Ascending aorta (tissue), 2 donors: ENCODE measurements around the gene LPAR6. TPM values are rescaled to one million over a fixed set of nuclear protein-coding genes. Genes with fewer than 3 reads are reported as not detected.

ENCODE experiments used
- DNase-seq, 2 donors: peaks; one replicate each; pipeline ENCODE4 v3.0.0-alpha.2; 2019; ENCODE audit warnings: low spot score in 2 of 2
- H3K27ac ChIP-seq, 2 donors: fragments of 200-600 bp; sonication (generic); one replicate each; pipeline ENCODE4 v1.5.1; 2016 to 2017; ENCODE audit warnings: mild to moderate bottlenecking in 1 of 2
- H3K27me3 ChIP-seq: fragments of 200-600 bp; sonication (generic); one replicate; pipeline ENCODE4 v1.5.1; 2017
- H3K36me3 ChIP-seq, 2 donors: fragments of 200-600 bp; sonication (generic); one replicate each; pipeline ENCODE4 v1.5.1; 2016
- H3K4me1 ChIP-seq, 2 donors: fragments of 200-600 bp; sonication (generic); one replicate each; pipeline ENCODE4 v1.5.1; 2016 to 2017; ENCODE audit warnings: mild to moderate bottlenecking in 1 of 2
- H3K4me3 ChIP-seq, 2 donors: fragments of 200-600 bp; sonication (generic); one replicate each; pipeline ENCODE4 v1.5.1; 2016 to 2017; ENCODE audit warnings: mild to moderate bottlenecking in 1 of 2
- H3K9me3 ChIP-seq, 2 donors: fragments of 200-600 bp; sonication (generic); one replicate each; pipeline ENCODE4 v1.5.1; 2016
- intact Hi-C: fragments of 100-400 bp; cut with DNase I; formaldehyde crosslinking; loops from one replicate; pipeline ENCODE4 v1.15.1; 2023
- total RNA-seq: library from RNA; depleted of rRNA; stranded (reverse); fragments of >200 nt; gene quantifications from one replicate; pipeline ENCODE4 v1.1.0, GENCODE V29; 2016
- TF ChIP-seq, protein P1 (sequence below), 3 experiments: fragments of 200-600 bp in 2 of 3; fragments of 450-650 bp in 1 of 3; sonication (generic) in 2 of 3; IDR thresholded peaks; one replicate each; pipeline ENCODE4 v1.5.1; 2016 to 2019; ENCODE audit warnings: antibody characterized with exemption in 3 of 3, mild to moderate bottlenecking in 1 of 3, moderate library complexity in 1 of 3

LPAR6 gene
- total RNA-seq, 1 donor from 2014 or later = 35.7 TPM

DNA sequence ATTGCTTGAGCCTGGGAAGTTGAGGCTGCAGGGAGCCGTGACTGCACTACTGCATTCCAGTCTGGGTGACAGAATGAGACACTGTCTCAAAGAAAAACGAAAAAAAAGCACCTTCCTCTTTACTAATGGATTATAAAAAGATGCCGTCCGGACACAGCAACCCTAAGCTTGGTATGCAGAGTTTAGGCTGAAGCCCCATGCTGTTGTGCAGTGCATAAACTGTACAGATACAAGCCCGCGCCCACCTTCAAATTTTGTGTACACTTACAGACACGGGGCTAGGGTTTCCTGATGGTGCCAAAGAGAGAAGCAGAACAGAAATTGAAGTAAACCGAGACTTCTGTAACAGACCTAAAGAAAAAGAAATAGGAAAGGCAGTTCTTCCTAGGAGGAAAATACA is 9.0 kb downstream of the LPAR6 start:
- TF ChIP-seq, protein P1, sequence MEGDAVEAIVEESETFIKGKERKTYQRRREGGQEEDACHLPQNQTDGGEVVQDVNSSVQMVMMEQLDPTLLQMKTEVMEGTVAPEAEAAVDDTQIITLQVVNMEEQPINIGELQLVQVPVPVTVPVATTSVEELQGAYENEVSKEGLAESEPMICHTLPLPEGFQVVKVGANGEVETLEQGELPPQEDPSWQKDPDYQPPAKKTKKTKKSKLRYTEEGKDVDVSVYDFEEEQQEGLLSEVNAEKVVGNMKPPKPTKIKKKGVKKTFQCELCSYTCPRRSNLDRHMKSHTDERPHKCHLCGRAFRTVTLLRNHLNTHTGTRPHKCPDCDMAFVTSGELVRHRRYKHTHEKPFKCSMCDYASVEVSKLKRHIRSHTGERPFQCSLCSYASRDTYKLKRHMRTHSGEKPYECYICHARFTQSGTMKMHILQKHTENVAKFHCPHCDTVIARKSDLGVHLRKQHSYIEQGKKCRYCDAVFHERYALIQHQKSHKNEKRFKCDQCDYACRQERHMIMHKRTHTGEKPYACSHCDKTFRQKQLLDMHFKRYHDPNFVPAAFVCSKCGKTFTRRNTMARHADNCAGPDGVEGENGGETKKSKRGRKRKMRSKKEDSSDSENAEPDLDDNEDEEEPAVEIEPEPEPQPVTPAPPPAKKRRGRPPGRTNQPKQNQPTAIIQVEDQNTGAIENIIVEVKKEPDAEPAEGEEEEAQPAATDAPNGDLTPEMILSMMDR (IDR thresholded peaks at IDR 0.05) = no peak
- intact Hi-C loops = loop anchor here (2.0 to 10.0 kb wide), 4 partner anchors 101 to 173 kb away; partner anchors contain the start of genes ITM2B and RCBTB2
- Histone ChIP-seq H3K27me3 (no peaks in the 10 kb centered on the region), H3K36me3 (no peaks in the 10 kb centered on the region), H3K27ac (peak overlapping the region; percentile 74), H3K9me3 (no peaks in the 10 kb centered on the region), H3K4me3 (peak overlapping the region in 1 of 2 donors; percentile 41), H3K4me1 (peaks cover 3 to 32% of the 10 kb centered on the region in 2 donors)
- DNase-seq = no peak

DNA sequence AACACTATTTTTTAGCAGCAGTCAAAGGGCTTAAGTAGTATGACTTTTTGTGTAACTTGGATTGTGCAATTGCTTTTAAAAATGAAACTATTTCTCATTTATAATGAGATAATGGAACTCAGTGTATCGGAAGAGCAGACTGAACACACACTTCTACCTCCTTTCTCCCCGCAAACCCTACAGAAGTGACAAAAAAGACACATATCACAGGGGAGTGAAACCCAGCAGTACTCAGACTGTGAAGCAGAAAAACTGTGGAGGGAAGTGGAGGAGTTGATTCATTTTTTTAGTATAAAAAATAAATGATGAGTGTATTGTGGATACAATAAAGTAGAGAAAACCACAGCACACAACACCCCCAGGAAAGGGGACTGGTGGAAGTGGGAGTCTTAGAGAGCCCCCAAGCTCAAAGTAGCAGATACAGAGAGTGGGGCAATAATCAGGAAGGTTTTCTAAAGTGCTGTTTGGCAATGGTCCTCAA is 9.7 kb downstream of the LPAR6 start:
- no peaks in the 10 kb centered on the region for H3K27me3 ChIP-seq
- no peaks in the 10 kb centered on the region for H3K9me3 ChIP-seq
- H3K27ac ChIP-seq = peak overlapping the region; percentile 74
- intact Hi-C loops = loop anchor here (2.0 to 10.0 kb wide), 4 partner anchors 102 to 174 kb away; partner anchors contain the start of genes ITM2B and RCBTB2
- TF ChIP-seq, protein P1 (IDR thresholded peaks at IDR 0.05) = no peak
- peaks cover 3 to 35% of the 10 kb centered on the region in 2 donors for H3K4me1 ChIP-seq
- no peak for DNase-seq
- peak overlapping the region; percentile 40 to 41 for H3K4me3 ChIP-seq
- H3K36me3 ChIP-seq = no peaks in the 10 kb centered on the region

DNA sequence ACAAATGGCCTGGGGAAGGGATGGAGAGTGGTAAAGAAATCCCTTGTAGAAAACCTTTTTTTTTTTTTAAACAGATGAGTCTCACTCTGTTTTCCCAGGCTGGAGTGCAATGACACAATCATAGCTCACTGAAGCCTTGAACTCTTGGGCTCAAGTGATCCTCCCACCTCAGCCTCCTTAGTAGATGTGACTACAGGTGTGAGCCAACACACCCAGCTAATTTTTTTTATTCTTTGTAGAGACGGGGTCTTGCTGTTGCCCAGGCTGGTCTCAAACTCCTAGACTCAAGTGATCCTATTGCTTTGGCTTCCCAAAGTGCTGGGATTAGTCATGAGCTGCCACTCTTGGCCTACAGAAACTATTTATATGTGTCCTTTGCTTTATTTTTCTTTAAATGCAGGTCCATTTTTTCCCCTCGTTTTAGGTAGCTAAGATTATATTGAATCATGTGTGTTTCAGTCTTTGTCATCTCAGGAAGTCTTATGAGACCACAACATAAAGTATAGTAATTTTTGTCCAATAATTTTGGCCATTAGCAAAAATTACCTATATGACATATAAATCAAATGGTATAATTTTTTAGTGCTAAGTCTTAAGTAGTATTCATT is 10.5 kb downstream of the LPAR6 start:
- intact Hi-C loops = loop anchor here (2.0 to 10.0 kb wide), 4 partner anchors 102 to 175 kb away; partner anchors contain the start of genes ITM2B and RCBTB2
- Histone ChIP-seq H3K36me3 (no peaks in the 10 kb centered on the region), H3K27me3 (no peaks in the 10 kb centered on the region), H3K4me3 (peak overlapping the region in 1 of 2 donors; percentile 40), H3K4me1 (peaks cover 3 to 40% of the 10 kb centered on the region in 2 donors), H3K27ac (peak overlapping the region; percentile 74), H3K9me3 (no peaks in the 10 kb centered on the region)
- TF ChIP-seq, protein P1 (IDR thresholded peaks at IDR 0.05) = no peak
- DNase-seq = no peak

DNA sequence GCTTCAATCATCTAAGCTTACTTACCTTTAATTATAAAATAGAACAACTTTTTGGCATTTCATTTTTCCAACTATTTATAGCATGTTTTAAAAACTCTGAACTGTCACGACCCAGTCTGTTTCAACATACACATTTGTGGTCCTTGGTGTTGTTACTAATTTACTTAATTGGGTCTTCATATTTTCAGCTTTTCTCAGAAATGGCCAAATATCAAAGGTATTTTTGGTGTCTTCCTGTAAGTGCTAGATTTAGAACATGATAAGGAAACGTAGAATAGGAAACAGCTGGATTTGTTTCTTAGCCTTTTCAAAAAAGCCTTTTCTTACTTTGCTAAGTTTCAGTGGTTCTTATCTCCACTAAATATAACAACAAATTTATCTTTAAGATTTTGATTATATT is 11.4 kb downstream of the LPAR6 start:
- peak overlapping the region; percentile 74 for H3K27ac ChIP-seq
- no peaks in the 10 kb centered on the region for H3K36me3 ChIP-seq
- no peaks in the 10 kb centered on the region for H3K27me3 ChIP-seq
- intact Hi-C loops = loop anchor here (2.0 to 10.0 kb wide), 4 partner anchors 45 to 176 kb away; partner anchors contain the start of genes ITM2B and RCBTB2
- H3K4me1 ChIP-seq = peaks cover 3 to 40% of the 10 kb centered on the region in 2 donors
- no peak for DNase-seq
- H3K4me3 ChIP-seq = no peak overlapping the region
- H3K9me3 ChIP-seq = no peaks in the 10 kb centered on the region
- TF ChIP-seq, protein P1 (IDR thresholded peaks at IDR 0.05) = no peak

DNA sequence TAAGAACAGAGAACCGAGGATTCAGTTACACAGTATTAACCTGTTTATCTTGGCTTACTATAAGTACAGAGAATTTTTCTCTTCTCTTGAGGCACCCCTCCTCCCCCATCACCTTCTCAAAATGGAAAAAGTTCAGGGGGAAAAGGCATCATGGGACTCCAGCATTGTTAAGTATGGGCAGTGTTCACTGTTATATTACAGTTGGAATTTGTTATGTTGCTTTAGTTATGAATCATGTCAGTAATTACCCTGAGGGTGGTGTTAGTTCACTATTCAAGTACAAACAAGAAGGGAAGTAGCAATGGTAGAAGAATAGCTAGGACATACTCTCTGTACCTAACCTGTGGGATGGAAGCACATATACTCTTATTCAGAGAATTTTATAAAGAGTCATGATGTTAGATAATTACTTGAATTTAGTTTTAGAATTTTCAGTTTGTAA is 12.0 kb downstream of the LPAR6 start:
- Histone ChIP-seq H3K9me3 (no peaks in the 10 kb centered on the region), H3K27me3 (no peaks in the 10 kb centered on the region), H3K4me1 (peaks cover 3 to 40% of the 10 kb centered on the region in 2 donors), H3K4me3 (no peak overlapping the region), H3K36me3 (no peaks in the 10 kb centered on the region), H3K27ac (peak overlapping the region; percentile 74)
- intact Hi-C loops = loop anchor here (2.0 to 10.0 kb wide), 4 partner anchors 46 to 176 kb away; partner anchors contain the start of genes ITM2B and RCBTB2
- DNase-seq = no peak
- TF ChIP-seq, protein P1 (IDR thresholded peaks at IDR 0.05) = no peak
